HG02759 (cell line): ENCODE results near the gene CHRNB4.

Experiments
- ATAC-seq: cut with Tn5 transposase; IDR thresholded peaks from one replicate; pipeline ENCODE4 v1.9.1; 2021; ENCODE audit warnings: mild to moderate bottlenecking, moderate library complexity; ENCODE audit not compliant: unreplicated experiment

Gene CHRNB4

DNA sequence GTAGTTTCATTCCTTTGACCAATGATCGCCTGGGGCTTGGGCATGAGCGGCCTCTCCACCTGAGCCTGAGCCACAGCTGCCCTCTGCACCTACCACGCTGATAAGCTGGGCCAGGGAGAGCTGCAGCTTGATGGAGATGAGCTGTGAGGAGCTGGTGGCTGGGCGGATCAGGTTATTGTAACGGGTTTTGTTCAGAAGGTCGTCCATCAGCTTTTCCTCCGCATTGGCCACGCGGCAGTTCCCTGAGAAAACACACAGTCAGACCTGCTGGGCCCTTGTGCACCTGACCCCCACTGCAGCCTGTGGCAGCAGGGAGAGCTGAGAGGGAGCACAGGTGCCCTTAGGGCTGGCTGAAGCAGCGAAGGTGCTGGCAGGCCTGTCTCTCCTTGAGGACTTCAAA is 5.7 kb downstream of the CHRNB4 start:
- no peak for ATAC-seq

DNA sequence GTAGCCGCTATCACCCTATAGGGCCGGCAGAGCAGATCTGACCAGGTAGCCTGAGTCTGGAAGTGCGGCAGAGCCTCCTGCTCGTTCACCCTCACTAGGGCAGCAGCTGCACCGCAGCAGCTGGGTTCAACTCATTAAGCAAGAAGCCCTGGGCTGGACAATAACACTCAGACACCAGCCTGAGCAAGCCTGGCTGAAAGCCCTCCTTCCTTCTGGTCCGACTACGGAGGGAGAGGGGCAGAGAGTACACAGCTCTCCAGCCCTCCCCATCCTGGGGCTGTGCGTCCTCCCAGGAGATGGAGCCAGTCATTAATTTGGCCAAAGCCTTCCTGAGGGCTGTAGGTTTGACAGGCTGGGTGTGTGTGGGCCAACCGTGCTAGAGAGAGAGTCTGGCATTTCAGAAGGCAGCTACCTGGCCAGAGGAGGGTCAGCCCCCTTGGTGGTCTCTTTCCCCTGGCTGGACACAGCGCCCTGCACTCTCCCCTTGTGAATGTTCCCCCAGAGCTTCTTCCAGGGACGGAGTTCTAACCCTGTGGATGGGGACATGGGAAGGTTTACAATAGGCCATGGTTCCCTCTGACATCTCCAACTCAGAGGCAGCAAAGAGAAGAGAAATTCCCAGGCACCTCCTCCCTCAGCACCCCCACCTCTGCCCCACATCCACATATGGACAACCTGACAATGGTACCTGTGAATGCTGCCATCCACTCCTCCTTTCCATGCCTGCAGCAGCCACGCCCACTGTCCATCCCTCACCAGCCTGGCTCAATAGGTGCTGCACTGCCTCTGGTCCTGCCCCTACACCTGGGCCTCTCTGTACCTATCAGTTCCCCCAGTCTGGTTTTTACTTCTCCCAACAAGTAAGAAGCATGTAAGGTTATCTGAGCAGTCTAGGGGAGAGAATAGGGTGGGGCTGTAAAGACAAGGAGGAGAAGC is 6.5 kb downstream of the CHRNB4 start:
- no peak for ATAC-seq

DNA sequence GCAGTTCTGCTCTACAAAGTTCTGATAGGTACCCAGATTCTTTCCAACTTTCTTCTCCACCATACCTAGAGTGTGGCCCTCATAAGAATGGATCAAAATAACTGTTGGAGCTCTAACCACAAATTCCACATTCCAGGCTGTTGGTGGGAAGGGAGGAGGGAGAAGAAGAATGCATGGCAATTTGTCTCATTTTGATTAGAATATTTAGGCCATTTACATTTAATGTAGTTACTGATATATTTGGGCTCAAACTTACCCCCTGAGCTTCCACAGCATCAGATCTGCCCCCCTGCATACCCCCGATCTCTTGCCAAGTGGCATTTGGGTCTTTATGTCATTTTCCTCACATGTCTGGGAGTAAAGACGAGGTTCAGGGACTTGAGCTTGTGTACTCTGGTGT is 7.7 kb downstream of the CHRNB4 start:
- no peak for ATAC-seq

DNA sequence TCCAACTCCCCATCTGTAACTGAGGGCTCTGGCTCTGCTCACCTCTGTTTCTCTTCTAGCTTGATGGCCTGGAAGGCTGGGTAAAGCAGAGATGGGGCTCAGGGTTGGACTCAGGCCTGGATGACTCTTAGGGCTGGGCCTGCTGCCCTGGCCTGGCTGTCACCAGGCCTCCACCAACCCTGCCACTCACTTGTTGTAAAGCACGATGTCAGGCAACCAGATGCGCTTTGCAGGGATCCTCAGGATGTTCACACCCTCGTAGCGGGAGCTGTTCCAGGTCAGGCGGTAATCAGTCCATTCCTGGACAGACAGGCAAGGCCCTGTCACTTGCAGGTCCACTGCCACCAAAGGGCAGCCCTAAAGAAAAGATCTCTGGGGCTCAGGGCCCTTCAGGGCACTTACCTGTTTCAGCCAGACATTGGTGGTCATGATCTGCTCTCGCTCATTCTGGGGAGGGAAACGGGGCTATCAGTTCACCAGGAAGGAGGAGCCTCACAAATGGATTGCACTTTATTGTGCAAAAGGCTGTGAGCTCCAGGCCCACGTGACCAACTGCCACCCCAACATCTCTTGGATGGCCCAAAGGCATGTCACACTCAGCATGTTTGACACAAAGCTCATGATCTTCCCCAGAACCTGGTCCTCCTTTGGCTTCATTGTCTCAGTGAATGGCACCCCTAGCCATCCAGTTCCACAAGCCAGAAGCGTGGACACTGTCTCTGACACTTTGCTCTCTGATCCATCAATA is 9.9 kb downstream of the CHRNB4 start:
- ATAC-seq = no peak

DNA sequence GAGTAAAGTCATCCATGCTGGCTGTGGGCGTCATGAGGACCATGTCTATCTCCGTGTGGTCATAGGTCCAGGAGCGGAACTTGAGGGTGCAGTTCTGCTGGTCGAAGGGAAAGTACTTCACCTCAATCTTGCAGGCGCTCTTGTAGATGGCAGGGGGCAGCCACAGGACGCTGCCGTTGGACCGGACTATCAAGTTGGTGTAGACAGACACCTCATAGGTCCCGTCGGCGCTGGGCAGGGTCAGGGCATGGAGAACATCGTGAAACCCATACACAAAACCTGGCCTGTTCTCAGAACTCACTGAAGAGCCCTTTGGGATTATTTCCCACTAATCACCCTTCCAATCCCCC is 11.3 kb downstream of the CHRNB4 start:
- no peak for ATAC-seq

DNA sequence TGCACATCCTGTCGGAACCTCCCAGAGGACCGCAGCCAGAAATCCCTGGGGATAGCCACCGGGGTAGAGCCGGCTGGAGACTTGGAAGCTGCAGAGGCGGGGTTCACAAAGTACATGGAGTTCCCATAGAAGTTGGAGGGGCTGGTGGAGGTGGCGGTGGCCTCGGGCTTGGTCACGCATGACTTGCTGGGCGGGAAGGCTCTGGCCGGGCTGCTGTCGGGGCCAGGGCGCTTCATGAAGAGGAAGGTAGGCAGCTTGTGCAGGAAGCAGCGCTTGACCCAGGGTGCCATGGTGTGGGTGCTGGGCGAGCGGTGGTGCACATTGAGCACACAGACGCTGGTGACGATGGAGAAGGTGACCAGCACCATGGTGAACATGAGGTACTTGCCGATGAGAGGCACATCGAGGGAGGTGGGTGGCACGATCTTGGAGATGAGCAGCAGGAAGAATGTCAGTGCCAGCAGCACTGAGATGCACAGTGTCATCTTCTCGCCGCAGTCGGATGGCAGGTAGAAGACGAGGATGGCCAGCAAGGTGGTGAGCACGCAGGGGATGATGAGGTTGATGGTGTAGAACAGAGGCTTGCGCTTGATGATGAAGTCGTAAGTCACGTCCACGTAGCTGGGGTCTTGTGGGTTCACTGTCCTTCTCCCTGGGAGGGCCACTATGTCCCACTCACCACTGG is 11.8 kb downstream of the CHRNB4 start:
- ATAC-seq = no peak

DNA sequence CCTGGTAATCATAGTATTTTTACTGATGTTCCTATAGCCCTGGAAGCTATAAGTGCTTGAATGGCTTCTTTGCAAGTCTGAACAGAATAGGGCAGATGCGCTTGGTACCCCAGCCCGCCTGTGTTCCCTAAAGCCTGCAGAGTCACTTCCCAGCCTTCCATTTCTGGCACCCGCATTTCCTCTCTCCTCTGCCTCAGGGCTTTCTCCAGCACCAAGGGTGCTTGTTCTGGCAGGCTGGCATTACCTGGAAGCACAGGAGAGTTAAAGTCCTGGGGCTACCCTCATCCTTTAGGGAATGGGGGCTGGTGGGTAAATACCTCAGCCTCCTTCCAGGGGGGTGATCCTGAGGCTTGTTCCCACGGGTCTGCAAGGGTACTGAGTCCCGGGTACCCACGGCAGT is 12.8 kb downstream of the CHRNB4 start:
- ATAC-seq = no peak

DNA sequence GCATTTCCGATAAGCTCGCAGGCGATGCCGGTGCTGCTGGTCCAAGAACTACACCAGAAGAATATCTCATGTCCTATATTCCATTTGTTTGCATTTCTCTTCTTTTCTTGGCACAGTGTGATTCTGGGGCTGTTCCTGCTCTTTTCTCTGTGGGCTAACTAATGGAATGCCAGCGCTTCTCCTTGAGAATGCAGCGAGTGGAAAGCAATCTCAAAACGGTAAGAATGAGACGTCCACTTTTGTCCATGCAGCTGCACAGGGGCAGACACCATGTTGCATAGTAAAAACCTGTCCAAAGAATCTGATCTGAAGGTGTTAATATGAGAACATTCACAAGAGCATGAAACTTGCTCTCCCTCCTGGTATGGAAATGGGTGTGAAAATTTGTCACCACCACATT is 13.7 kb downstream of the CHRNB4 start:
- ATAC-seq = no peak

DNA sequence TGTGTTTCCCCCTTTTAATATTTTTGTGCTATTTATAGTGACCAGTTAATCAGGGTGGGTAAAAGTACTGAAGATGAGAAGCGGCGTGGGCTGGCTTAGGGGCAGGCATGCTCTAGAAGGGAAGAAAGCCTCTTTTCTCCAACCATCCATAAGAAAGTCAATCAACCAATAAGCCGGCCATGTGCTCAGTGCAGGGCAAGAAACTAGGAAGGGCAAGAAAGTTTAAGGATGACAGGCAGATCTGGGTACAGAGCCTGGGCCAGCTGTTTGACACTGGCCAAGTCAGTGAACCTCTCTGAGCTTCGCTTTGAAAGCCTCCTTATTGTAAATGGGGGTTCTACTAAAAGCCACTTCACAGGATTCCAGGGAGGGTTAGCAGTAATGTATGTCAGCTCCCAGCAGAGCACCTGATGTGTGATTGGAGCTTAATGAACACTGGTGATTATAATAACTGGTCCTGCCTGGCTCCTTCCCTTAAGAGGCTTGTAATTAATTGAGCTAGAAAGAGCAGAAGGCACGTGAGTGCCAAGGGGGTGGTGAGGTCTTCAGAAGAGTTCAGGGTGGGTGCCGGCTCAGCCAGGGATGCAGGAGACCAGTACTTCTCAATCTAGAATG is 14.5 kb downstream of the CHRNB4 start:
- ATAC-seq = no peak

DNA sequence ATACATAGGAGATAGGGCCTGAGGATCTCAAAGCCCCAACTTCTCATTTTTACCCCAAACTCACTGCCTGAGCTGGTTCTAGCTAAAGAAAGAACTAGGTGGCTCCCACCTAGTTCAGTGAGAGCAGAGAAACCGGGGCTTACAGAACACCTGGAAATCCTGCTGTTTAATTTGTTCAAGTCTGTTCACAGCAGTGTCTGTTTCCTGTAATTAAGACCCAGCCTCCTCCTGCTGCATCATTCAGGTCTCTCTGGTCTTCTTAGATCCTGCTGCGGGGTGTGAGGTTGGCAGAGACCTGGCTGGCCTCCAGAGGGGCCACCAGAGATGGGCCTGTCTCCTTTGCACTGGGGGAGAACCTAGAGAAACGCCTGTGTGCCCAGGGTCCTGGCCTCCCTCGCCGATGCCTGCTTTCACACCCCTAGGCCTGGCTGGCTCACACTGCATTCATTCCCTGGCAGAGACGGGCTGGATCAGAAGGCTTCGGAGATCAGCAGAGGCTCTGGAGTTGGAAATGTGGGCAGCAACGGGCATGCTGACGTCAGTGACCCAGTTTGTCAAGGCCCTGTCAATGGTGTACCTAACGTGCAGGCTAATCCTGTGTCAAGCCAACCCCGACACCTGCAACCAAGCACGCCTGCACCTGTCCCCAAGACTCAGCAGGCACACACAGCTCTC is 15.3 kb downstream of the CHRNB4 start:
- ATAC-seq = no peak

DNA sequence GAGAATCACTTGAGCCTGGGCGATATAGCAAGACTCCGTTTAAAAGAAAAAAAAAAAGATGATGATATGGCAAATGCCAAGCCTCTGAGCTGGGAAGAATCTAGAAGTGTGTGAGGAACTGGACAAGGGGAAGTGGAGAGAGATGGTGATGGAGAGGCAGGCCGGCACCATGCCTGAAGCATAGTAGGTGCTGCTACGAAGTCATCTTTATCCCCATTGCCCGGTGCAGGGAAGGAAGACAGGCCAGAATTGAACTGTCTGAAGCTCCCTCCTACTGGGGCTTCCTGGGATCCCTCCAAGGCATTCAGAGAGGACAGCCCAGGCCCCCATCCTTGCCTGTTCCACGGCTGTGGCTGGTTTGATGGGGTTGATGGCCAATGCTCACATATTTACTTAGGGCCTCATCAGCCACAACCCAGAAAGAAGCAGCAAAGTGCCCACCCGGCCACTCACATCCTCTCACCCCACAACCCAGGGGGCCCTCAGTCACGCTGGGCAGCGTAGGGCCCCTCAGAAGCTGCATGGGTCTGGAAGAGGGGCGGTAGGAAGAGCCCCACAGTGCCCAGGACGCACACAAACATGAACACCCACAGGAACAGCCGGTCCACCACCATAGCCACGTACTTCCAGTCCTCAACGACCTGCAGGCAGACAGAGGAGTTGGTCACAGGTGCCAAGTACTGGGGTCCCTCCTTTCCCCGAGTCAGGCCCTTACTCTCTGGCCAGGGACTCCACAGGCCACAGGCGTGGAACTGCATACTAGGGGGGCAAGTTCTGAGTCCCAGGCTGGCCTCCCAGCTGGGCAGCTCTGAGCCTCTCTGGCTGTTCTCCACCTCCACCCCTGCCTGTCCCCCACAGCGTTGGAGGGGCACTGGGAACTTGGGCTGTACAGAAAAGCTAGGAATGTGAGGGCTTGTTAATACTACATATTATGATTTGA is 16.1 kb downstream of the CHRNB4 start:
- no peak for ATAC-seq

DNA sequence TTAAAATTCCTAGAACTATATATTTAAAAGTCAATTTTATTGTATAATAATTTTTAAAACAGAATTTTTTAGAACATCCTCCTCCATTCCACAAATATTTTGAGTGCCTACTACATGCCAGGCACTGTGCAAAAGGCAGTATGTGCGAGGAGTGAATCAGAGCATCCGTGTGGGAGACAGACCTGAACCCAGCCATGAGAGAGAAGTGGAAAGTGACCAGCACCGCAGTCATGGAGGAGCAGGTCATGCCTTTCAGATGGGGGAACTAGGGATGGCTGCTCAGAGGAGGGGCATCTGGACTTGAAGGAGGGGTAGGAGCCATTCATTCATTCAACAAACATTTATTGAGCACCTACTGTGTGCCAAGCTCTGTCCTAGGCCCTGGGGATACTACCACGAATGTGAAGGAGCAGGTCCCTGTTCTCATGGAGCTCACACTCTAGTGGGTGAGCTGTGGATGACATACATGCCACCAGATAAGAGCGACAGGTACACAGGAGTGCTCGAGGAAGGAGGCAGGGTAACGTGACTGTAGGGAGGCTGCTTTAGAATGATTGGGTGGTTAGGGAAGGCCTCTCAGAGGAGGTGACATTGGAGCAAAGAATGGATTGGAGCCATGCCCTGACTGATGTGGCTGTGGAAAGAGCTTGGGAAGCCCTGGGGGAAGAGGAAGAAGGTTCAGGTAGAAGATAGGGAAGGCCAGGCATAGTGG is 17.1 kb downstream of the CHRNB4 start:
- no peak for ATAC-seq

DNA sequence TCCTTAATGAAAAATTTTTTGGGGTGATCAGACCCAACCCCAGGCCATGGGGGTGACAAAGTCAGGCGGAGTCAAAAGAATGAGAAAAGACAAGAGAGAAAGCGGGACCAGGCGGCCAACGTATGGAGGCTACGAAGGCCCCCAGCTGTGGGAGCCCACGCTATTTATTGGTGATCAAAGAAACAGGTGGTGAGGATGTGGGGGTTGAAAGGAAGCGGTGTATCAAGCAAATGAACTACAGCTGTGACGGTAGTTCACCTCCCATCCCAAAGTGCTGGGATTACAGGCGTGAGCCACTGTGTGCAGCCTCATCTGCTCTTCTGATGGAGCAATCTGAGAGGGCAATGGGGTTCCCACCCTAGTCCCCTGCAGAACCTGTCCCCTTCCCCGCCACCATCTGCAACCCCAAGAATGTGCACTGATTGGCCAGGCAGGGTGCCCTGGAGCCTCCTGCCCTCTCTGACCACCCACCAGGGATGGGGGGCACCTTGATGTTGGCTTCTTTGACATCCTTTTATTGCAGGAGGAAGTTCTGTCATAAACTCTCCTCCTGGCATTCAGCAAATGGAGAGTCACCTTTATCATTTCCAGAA is 19.1 kb downstream of the CHRNB4 start:
- ATAC-seq = no peak

DNA sequence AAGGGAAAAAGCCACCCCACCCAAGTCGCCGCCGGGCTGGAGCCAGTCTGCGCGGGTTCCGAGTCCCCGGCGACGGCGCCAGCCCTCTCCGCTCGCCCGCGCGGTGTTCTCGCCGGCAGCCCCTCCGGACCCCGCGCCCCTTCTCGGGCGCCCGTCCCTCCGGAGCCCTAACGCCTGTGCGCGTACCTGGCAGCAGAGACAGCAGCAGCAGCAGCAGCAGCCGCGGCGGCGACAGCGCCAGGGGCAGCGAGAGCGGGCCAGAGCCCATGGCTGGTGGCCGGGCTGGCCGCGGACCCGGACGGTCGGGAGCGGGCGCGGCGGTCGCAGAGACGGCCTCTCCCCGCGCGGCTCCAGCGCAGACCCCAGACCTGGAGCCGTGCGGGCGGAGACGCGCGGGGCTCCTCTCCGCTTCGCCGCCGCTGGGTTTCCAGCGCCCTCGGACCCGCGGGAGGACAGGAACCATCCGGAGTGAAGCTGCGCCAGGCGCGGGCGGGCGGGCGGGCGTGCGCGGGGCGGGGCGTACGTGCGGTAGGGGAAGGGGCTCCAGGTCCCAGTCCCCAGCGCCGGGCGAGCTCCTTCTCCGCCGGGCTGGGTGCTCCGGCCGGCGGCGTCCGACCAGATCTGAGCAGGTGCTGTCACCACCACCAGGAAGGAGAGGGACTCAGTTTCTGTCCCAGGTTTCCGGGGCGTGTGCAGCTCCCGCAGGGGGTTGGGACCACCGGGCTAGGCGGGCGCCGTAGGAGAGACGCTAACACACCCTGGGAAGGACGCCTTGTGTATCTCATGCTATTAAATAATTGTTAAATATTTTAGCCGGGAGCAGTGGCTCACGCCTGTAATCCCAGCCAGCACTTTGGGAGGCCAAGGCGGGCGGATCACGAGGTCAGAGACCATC is 20.2 kb downstream of the CHRNB4 start, which contains the start of gene CHRNA3:
TSS of gene CHRNA3 (minus strand) at position 470 of the 895 bp plus-strand sequence. CDS start at position 268, 202 bp downstream.
- ATAC-seq = no peak

DNA sequence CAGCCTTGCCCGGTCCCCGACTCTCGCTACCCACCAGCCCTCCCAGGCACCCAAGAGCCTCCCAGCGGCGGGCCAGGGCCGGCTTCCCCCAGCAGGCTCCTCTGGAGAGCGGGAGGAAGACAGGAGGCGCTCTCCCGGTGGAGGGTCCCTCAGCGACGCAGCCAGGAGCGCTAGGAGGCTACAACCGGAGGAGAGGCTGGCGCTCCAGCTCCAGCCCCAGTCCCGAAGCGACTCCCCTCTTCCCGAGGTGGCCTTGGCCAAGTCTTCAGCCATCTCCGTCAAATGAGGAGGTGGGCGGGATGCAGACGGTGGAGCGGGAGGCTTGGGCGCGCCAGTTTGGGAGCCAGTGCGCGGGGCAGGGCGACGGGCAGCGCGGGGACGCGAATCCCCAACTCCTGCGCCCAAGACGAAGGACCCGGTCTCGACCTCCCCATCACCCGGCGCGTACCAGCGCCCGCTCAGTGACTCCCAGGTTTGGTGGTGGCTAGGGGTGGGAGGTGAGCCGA is 20.9 kb downstream of the CHRNB4 start:
- no peak for ATAC-seq

DNA sequence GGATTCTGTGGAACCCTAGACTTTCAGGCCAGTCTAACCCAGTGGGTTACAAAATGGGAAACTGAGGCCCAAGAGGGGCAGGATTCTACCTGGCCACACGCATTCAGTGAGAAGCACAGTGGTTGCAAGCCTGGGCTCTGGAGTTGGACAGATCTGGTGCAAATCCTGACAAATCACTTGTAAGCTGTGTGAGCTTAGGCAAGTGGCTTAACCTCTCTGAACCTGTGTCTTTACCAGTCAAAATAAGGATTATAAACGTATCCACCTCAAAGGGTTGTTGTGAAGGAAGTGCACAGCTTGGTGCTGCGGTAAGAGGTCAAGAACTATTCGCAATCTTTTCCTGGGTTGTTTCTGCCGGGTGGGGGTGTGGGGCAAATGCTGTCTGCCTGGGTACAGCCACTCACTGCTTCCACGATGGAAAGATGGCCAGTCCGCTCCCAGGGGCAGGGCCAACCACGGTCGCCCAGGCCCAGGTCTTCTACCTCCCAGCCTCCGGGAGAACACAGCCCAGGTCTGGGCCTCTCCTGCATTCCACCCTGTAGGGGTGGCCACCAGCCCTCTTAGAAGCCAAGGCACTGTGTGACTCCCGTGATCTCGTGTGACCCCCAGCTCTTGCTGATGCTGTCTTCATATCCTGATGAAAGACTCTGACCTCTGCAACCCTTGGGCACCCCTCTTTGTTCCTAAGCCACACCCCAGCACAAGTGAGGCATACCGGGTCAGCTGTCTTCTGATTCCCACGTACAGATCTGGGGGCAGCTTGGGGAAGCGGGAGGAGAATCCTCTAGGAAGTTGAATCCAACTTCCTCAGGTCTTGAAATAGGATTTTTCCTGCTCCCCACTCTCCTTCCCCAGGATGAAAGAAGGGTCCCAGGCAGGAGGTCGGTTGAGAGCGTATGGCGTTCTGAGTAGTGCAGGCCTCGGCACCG is 21.7 kb downstream of the CHRNB4 start:
- no peak for ATAC-seq
